Measurements from ENCODE around the gene LAPTM4A.

DNA sequence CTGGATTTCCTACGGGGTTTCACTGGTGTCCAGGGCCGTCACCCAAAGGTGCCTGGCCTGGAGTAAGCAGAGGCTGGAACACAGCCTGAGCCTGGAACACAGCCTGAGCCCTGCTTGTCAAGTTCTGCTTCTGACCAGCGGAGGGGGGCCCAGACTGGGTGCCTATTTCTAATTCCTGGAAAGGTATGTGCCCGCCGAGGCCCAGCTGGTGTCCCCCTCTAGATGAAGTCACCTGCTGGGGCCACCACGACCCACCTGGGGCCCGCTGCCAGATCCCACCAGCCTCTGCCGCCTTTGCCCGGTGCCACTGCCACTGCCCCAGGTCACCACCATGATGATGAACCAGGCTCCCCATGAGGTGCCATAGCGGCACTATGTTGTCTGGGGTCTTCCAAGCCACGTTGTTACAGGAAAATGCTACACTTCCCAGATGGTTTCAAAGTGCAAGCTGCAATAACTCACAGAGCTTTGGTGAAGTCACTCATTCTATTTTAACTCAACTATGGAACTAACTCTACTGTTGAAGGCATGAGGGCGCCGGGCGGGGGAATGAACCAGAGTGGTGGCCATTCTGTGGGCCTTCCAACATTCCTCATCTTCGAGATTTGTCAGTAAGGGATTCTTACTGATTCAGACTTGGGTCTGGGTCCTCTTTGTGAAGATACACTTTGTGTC lies 40.9 kb upstream of the LAPTM4A start:
- TF ChIP-seq HOXA7 (CRISPR knock-in tag; IDR thresholded peaks at IDR 0.05), result no peak
- no peak for TF ChIP-seq CHD2 (IDR thresholded peaks at IDR 0.05; ENCODE audit: low read length, partially characterized antibody)
- TF ChIP-seq TP53 (CRISPR knock-in tag; IDR thresholded peaks at IDR 0.05), result no peak
- TF ChIP-seq HOXB13 (CRISPR knock-in tag; IDR thresholded peaks at IDR 0.05; ENCODE audit: low read depth), result no peak

Measured in A549 (cell line).